ENCODE results near the gene BCAS4.

The BCAS4 gene

GRCh38 chr20:50850721-50851286 lies 55.9 kb downstream of the BCAS4 start:
- H3K4me3 ChIP-seq (ENCODE audit: low read length) = no peak overlapping the region
- H3K9ac ChIP-seq (ENCODE audit: low read length) = no peak overlapping the region
- no peak for DNase-seq (ENCODE audit: low read depth)
- no peaks in the 10 kb centered on the region for H3K36me3 ChIP-seq (ENCODE audit: control insufficient read depth, insufficient read depth, low read length, severe bottlenecking)
- no peaks in the 10 kb centered on the region for H3K4me1 ChIP-seq (ENCODE audit: control insufficient read depth, insufficient read depth, low read length)
- H3K27me3 ChIP-seq (replicated peaks; ENCODE audit: control insufficient read depth, insufficient read depth, low read length) = no peaks in the 10 kb centered on the region
- no peaks in the 10 kb centered on the region for H3K9me3 ChIP-seq (ENCODE audit: control insufficient read depth, low read length)

DNA sequence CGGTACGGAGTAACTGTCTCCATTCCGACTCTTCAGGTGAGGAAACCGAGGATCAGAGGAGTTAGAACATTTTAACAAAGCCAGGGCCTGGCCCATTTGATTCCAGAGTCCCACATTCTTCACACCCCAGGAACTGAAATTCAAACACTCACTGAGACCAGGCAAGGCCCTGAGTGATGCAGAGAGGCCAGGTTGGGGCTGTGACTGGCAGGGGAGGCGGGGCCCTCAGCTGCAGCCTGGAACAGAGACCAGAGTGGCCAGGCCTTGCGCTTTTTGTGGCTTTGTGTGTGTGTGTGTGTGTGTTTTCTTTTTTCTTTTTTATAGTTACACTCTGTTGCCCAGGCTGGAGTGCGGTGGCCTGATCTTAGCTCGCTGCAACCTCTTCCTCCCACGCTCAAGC lies 57.2 kb downstream of the BCAS4 start:
- Histone ChIP-seq H3K4me1 (ENCODE audit: control insufficient read depth, insufficient read depth, low read length) (no peaks in the 10 kb centered on the region), H3K9me3 (ENCODE audit: control insufficient read depth, low read length) (no peaks in the 10 kb centered on the region), H3K4me3 (ENCODE audit: low read length) (no peak overlapping the region), H3K36me3 (ENCODE audit: control insufficient read depth, insufficient read depth, low read length, severe bottlenecking) (no peaks in the 10 kb centered on the region), H3K9ac (ENCODE audit: low read length) (no peak overlapping the region), H3K27me3 (replicated peaks; ENCODE audit: control insufficient read depth, insufficient read depth, low read length) (no peaks in the 10 kb centered on the region)
- DNase-seq (ENCODE audit: low read depth) = no peak

- H3K27me3 ChIP-seq (replicated peaks; ENCODE audit: control insufficient read depth, insufficient read depth, low read length) = no peaks in the 10 kb centered on the region
- no peak overlapping the region for H3K9ac ChIP-seq (ENCODE audit: low read length)
- no peak overlapping the region for H3K4me3 ChIP-seq (ENCODE audit: low read length)
- H3K9me3 ChIP-seq (ENCODE audit: control insufficient read depth, low read length) = no peaks in the 10 kb centered on the region
- H3K36me3 ChIP-seq (ENCODE audit: control insufficient read depth, insufficient read depth, low read length, severe bottlenecking) = no peaks in the 10 kb centered on the region
- DNase-seq (ENCODE audit: low read depth) = no peak
- H3K4me1 ChIP-seq (ENCODE audit: control insufficient read depth, insufficient read depth, low read length) = no peaks in the 10 kb centered on the region
Observed at GRCh38 chr20:50854506-50855249, 59.8 kb downstream of the BCAS4 start.

GRCh38 chr20:50855498-50856474 lies 60.9 kb downstream of the BCAS4 start:
- Histone ChIP-seq H3K4me1 (ENCODE audit: control insufficient read depth, insufficient read depth, low read length) (no peaks in the 10 kb centered on the region), H3K4me3 (ENCODE audit: low read length) (no peak overlapping the region), H3K9me3 (ENCODE audit: control insufficient read depth, low read length) (no peaks in the 10 kb centered on the region), H3K9ac (ENCODE audit: low read length) (no peak overlapping the region), H3K27me3 (replicated peaks; ENCODE audit: control insufficient read depth, insufficient read depth, low read length) (no peaks in the 10 kb centered on the region), H3K36me3 (ENCODE audit: control insufficient read depth, insufficient read depth, low read length, severe bottlenecking) (no peaks in the 10 kb centered on the region)
- DNase-seq (ENCODE audit: low read depth) = no peak

- no peak overlapping the region for H3K4me3 ChIP-seq (ENCODE audit: low read length)
- H3K9me3 ChIP-seq (ENCODE audit: control insufficient read depth, low read length) = no peaks in the 10 kb centered on the region
- H3K36me3 ChIP-seq (ENCODE audit: control insufficient read depth, insufficient read depth, low read length, severe bottlenecking) = no peaks in the 10 kb centered on the region
- DNase-seq (ENCODE audit: low read depth) = no peak
- H3K4me1 ChIP-seq (ENCODE audit: control insufficient read depth, insufficient read depth, low read length) = no peaks in the 10 kb centered on the region
- H3K27me3 ChIP-seq (replicated peaks; ENCODE audit: control insufficient read depth, insufficient read depth, low read length) = no peaks in the 10 kb centered on the region
- no peak overlapping the region for H3K9ac ChIP-seq (ENCODE audit: low read length)
Observed at GRCh38 chr20:50856475-50857041, 61.7 kb downstream of the BCAS4 start.

DNA sequence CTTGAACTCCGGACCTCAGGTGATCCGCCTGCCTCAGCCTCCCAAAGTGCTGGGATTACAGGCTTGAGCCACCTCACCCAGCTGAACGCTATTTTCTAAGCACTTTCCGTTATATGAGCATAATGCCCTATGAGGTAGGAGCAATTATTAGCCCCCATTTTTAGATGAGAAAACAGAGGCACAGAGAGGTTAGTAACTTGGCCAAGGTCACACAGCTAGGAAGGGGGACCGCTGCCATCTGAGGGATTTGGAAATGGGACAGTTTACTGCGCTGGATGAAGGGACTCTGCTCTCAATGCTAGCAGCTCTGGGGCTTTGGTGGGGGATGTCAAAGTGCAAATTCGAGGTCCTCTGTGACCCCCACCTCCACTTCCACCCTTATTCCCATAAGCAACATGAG lies 62.5 kb downstream of the BCAS4 start:
- H3K27me3 ChIP-seq (replicated peaks; ENCODE audit: control insufficient read depth, insufficient read depth, low read length) = no peaks in the 10 kb centered on the region
- no peak for DNase-seq (ENCODE audit: low read depth)
- H3K36me3 ChIP-seq (ENCODE audit: control insufficient read depth, insufficient read depth, low read length, severe bottlenecking) = no peaks in the 10 kb centered on the region
- H3K4me1 ChIP-seq (ENCODE audit: control insufficient read depth, insufficient read depth, low read length) = no peaks in the 10 kb centered on the region
- H3K9me3 ChIP-seq (ENCODE audit: control insufficient read depth, low read length) = no peaks in the 10 kb centered on the region
- no peak overlapping the region for H3K9ac ChIP-seq (ENCODE audit: low read length)
- H3K4me3 ChIP-seq (ENCODE audit: low read length) = no peak overlapping the region

DNA sequence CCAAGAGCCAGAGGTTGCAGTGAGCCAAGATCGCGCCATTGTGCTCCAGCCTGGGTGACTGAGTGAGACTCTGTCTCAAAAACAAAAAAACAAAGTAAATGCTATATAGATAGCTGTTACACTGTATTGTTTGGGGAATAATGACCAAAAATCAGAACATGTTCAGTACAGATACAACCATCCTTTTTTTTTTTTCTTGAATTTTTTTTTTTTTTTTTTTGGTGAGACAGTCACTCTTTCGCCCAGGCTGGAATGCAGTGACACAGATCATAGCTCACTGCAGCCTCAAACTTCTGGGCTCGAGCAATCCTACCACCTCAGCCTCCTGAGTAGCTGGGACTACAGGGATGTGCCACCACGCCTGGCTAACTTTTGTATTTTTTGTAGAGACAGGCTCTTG lies 63.7 kb downstream of the BCAS4 start:
- Histone ChIP-seq H3K36me3 (ENCODE audit: control insufficient read depth, insufficient read depth, low read length, severe bottlenecking) (no peaks in the 10 kb centered on the region), H3K9ac (ENCODE audit: low read length) (no peak overlapping the region), H3K9me3 (ENCODE audit: control insufficient read depth, low read length) (no peaks in the 10 kb centered on the region), H3K4me3 (ENCODE audit: low read length) (no peak overlapping the region), H3K4me1 (ENCODE audit: control insufficient read depth, insufficient read depth, low read length) (no peaks in the 10 kb centered on the region), H3K27me3 (replicated peaks; ENCODE audit: control insufficient read depth, insufficient read depth, low read length) (no peaks in the 10 kb centered on the region)
- no peak for DNase-seq (ENCODE audit: low read depth)

- no peak for DNase-seq (ENCODE audit: low read depth)
- Histone ChIP-seq H3K9ac (ENCODE audit: low read length) (no peak overlapping the region), H3K27me3 (replicated peaks; ENCODE audit: control insufficient read depth, insufficient read depth, low read length) (no peaks in the 10 kb centered on the region), H3K36me3 (ENCODE audit: control insufficient read depth, insufficient read depth, low read length, severe bottlenecking) (no peaks in the 10 kb centered on the region), H3K4me1 (ENCODE audit: control insufficient read depth, insufficient read depth, low read length) (no peaks in the 10 kb centered on the region), H3K9me3 (ENCODE audit: control insufficient read depth, low read length) (no peaks in the 10 kb centered on the region), H3K4me3 (ENCODE audit: low read length) (no peak overlapping the region)
Observed at GRCh38 chr20:50859161-50859560, 64.3 kb downstream of the BCAS4 start.

DNA sequence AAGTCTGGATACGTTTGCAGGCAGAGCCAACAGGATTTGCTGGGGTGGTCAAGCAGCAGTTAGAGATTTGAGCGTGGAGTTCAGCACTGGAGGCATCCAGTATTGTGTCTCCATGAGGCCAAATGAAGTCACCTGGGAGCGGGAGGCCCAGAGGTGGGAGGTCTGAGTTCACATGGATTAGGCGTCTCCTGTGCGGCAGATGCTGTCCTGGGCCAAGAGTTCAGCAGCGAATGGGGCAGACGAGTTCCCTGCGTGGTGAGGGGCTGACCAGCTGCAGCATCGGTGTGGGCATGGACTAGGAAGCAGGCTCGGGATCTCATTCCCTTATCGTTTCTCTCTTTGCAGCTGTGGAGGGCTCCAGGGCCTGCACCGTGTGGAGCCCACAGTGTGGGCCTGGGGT lies 66.2 kb downstream of the BCAS4 start:
- Histone ChIP-seq H3K4me1 (ENCODE audit: control insufficient read depth, insufficient read depth, low read length) (no peaks in the 10 kb centered on the region), H3K9me3 (ENCODE audit: control insufficient read depth, low read length) (no peaks in the 10 kb centered on the region)

DNA sequence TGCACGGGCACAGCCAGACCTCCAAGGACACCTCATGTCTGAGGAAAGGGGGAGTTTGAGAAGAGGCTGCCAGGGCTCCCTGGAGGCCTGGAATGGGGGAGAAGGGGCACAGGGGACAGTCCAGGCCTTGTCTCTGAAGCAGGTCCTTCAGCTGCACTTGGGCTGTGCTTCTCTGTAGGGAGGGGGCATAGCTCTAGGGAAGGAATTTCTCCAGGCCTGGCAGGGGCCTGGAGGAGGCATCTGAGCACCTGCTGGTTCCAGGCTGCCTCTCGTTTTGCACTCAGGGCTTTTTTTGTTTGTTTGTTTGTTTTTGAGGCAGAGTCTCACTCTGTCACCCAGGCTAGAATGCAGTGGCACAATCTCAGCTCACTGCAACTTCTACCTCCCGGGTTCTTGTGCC lies 67.7 kb downstream of the BCAS4 start:
- Histone ChIP-seq H3K36me3 (ENCODE audit: control insufficient read depth, insufficient read depth, low read length, severe bottlenecking) (no peaks in the 10 kb centered on the region), H3K27me3 (replicated peaks; ENCODE audit: control insufficient read depth, insufficient read depth, low read length) (no peaks in the 10 kb centered on the region), H3K4me3 (ENCODE audit: low read length) (no peak overlapping the region), H3K4me1 (ENCODE audit: control insufficient read depth, insufficient read depth, low read length) (no peaks in the 10 kb centered on the region), H3K9me3 (ENCODE audit: control insufficient read depth, low read length) (no peaks in the 10 kb centered on the region), H3K9ac (ENCODE audit: low read length) (no peak overlapping the region)
- DNase-seq (ENCODE audit: low read depth) = no peak

More for the DNA sequence above, 66.2 kb downstream of the BCAS4 start:
- no peak for DNase-seq (ENCODE audit: low read depth)
- no peak overlapping the region for H3K4me3 ChIP-seq (ENCODE audit: low read length)
- no peaks in the 10 kb centered on the region for H3K27me3 ChIP-seq (replicated peaks; ENCODE audit: control insufficient read depth, insufficient read depth, low read length)
- H3K36me3 ChIP-seq (ENCODE audit: control insufficient read depth, insufficient read depth, low read length, severe bottlenecking) = no peaks in the 10 kb centered on the region
- no peak overlapping the region for H3K9ac ChIP-seq (ENCODE audit: low read length)

GRCh38 chr20:50865114-50865513 lies 70.3 kb downstream of the BCAS4 start:
- no peaks in the 10 kb centered on the region for H3K9me3 ChIP-seq (ENCODE audit: control insufficient read depth, low read length)
- no peak overlapping the region for H3K4me3 ChIP-seq (ENCODE audit: low read length)
- DNase-seq (ENCODE audit: low read depth) = no peak
- no peak overlapping the region for H3K9ac ChIP-seq (ENCODE audit: low read length)
- H3K27me3 ChIP-seq (replicated peaks; ENCODE audit: control insufficient read depth, insufficient read depth, low read length) = no peaks in the 10 kb centered on the region
- no peaks in the 10 kb centered on the region for H3K36me3 ChIP-seq (ENCODE audit: control insufficient read depth, insufficient read depth, low read length, severe bottlenecking)
- H3K4me1 ChIP-seq (ENCODE audit: control insufficient read depth, insufficient read depth, low read length) = no peaks in the 10 kb centered on the region

All from adipocyte (in vitro differentiated cells).